ENCODE results near the gene HIGD2A. TPM values are rescaled to one million over a fixed set of nuclear protein-coding genes. Genes with fewer than 3 reads are reported as not detected.
A peak's percentile ranks its signal among the peaks of the same experiment; 100 is the strongest.

Gene HIGD2A
- total RNA-seq, 2 donors from 2014 or later: 101 to 102 TPM

DNA sequence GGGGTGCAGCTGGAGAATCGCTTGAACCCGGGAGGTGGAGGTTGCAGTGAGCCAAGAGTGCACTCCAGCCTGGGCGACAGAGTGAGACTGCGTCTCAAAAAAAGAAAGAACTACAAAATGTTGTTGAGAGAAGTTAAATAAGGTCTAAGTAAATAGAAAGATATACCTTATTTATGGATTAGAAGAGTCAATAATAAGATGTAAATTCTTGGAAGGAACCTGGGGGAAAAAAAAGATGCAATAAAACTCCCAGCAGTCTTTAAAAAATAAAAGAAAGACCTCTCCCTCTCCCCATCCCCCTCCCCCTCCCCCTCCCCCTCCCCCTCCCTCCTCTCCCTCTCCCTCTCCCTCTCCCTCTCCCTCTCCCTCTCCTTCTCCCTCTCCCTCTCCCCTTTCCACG, 44.2 kb downstream of the HIGD2A start:
- no peak overlapping the region for H3K9ac ChIP-seq (ENCODE audit: extremely low read depth, low read length, poor library complexity, severe bottlenecking)
- Mint-ChIP-seq H3K4me3 (no peak overlapping the region), H3K27ac (no peak overlapping the region), H3K9me3 (peaks cover 27% of the 10 kb centered on the region), H3K36me3 (ENCODE audit: low read depth) (peaks cover 6% of the 10 kb centered on the region), H3K27me3 (ENCODE audit: insufficient read depth) (peaks cover 7% of the 10 kb centered on the region), H3K4me1 (no peaks in the 10 kb centered on the region)
- peaks cover 29% of the 10 kb centered on the region for H3K9me3 ChIP-seq (ENCODE audit: control insufficient read depth, low read length)
- TF ChIP-seq, protein P1, sequence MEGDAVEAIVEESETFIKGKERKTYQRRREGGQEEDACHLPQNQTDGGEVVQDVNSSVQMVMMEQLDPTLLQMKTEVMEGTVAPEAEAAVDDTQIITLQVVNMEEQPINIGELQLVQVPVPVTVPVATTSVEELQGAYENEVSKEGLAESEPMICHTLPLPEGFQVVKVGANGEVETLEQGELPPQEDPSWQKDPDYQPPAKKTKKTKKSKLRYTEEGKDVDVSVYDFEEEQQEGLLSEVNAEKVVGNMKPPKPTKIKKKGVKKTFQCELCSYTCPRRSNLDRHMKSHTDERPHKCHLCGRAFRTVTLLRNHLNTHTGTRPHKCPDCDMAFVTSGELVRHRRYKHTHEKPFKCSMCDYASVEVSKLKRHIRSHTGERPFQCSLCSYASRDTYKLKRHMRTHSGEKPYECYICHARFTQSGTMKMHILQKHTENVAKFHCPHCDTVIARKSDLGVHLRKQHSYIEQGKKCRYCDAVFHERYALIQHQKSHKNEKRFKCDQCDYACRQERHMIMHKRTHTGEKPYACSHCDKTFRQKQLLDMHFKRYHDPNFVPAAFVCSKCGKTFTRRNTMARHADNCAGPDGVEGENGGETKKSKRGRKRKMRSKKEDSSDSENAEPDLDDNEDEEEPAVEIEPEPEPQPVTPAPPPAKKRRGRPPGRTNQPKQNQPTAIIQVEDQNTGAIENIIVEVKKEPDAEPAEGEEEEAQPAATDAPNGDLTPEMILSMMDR (conservative IDR thresholded peaks at IDR 0.05): no peak
- H3K36me3 ChIP-seq (ENCODE audit: control insufficient read depth, insufficient read depth, low read length): no peaks in the 10 kb centered on the region
- 88 to 94% methylated on average over 5 of the region's 5 CpGs for WGBS, 2 experiments (ENCODE audit: insufficient coverage in 1 of 2, insufficient read length in 1 of 2)
- no peaks in the 10 kb centered on the region for H3K27me3 ChIP-seq (ENCODE audit: control insufficient read depth, insufficient read depth, low read length, poor library complexity, severe bottlenecking)
- H3K4me1 ChIP-seq (ENCODE audit: control insufficient read depth, insufficient read depth, low read length): peaks cover 3% of the 10 kb centered on the region
- H3K4me3 ChIP-seq (ENCODE audit: low read length): peak overlapping the region; percentile 49
- no peak overlapping the region for H3K27ac ChIP-seq (ENCODE audit: low read depth, low read length)
- no peak for DNase-seq

DNA sequence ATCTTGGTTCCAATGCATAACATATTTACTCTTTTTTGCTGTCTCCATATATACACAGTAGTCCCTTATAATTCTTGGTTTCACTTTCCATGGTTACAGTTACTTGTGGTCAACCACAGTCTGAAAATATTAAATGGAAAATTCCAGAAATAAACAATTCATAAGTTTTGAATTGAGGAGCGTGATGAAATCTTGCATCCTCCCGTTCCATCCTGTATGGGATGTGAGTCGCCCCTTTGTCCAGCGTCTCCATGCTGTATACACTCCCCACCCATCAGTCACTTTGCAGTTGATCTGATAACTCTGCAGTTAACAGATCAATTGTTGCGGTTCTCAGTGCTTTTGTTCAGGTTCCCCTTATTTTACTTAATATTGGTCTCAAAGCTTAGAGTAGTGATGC, 48.1 kb downstream of the HIGD2A start:
- WGBS, 2 experiments (ENCODE audit: insufficient coverage in 1 of 2, insufficient read length in 1 of 2): 79 to 83% methylated on average over 5 of the region's 5 CpGs
- no peak overlapping the region for H3K4me3 ChIP-seq (ENCODE audit: low read length)
- H3K36me3 Mint-ChIP-seq (ENCODE audit: low read depth): peaks cover 8% of the 10 kb centered on the region
- no peak overlapping the region for H3K27ac Mint-ChIP-seq
- no peaks in the 10 kb centered on the region for H3K27me3 ChIP-seq (ENCODE audit: control insufficient read depth, insufficient read depth, low read length, poor library complexity, severe bottlenecking)
- peaks cover 5% of the 10 kb centered on the region for H3K27me3 Mint-ChIP-seq (ENCODE audit: insufficient read depth)
- H3K4me1 ChIP-seq (ENCODE audit: control insufficient read depth, insufficient read depth, low read length): peaks cover 9% of the 10 kb centered on the region
- H3K27ac ChIP-seq (ENCODE audit: low read depth, low read length): no peak overlapping the region
- DNase-seq: no peak
- H3K36me3 ChIP-seq (ENCODE audit: control insufficient read depth, insufficient read depth, low read length): no peaks in the 10 kb centered on the region
- peaks cover 14% of the 10 kb centered on the region for H3K4me1 Mint-ChIP-seq
- peaks cover 30% of the 10 kb centered on the region for H3K9me3 Mint-ChIP-seq
- no peak overlapping the region for H3K9ac ChIP-seq (ENCODE audit: extremely low read depth, low read length, poor library complexity, severe bottlenecking)
- no peak overlapping the region for H3K4me3 Mint-ChIP-seq
- peaks cover 26% of the 10 kb centered on the region for H3K9me3 ChIP-seq (ENCODE audit: control insufficient read depth, low read length)
- TF ChIP-seq, protein P1 (conservative IDR thresholded peaks at IDR 0.05): no peak

DNA sequence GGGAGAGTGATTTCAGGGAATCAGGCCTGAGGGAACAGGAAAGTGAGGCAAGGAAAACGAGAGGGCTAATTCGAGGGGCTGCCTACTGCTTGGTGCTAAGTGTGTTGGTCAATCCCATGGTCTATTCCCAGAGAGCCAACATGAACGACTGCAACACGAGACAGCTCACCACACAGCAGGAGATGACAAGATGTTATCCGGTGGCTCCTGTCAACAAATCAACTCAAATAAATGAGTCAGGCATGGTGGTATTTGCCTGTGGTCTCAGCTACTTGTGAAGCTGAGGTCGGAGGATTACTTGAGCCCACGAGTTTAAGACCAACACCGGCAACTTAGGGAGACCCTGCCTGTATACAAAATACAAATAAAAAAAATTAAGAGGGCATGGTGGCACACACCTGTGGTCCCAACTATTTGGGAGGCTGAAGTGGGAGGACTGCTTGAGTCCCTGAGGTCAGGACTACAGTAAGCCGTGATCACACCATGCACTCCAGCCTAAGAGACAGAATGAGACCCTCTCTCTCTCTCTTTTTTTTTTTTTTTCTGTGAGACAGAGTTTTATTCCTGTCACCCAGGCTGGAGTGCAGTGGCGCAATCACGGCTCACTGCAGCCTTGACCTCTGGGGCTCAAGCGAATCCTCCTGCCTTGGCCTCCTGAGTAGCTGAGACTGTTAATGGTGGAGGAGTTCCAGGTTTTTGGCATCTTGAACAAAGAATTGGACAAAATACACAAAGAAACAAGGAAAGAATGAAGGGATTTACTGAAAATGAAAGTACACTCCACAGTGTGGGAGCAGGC, 50.6 kb downstream of the HIGD2A start:
- peaks cover 2% of the 10 kb centered on the region for H3K36me3 Mint-ChIP-seq (ENCODE audit: low read depth)
- peaks cover 18% of the 10 kb centered on the region for H3K4me1 ChIP-seq (ENCODE audit: control insufficient read depth, insufficient read depth, low read length)
- WGBS, 2 experiments (ENCODE audit: insufficient coverage in 1 of 2, insufficient read length in 1 of 2): 66 to 75% methylated on average over 8 to 12 of the region's 12 CpGs
- peaks cover 22% of the 10 kb centered on the region for H3K4me1 Mint-ChIP-seq
- no peak overlapping the region for H3K4me3 Mint-ChIP-seq
- H3K9ac ChIP-seq (ENCODE audit: extremely low read depth, low read length, poor library complexity, severe bottlenecking): no peak overlapping the region
- H3K36me3 ChIP-seq (ENCODE audit: control insufficient read depth, insufficient read depth, low read length): no peaks in the 10 kb centered on the region
- no peaks in the 10 kb centered on the region for H3K27me3 ChIP-seq (ENCODE audit: control insufficient read depth, insufficient read depth, low read length, poor library complexity, severe bottlenecking)
- peaks cover 12% of the 10 kb centered on the region for H3K9me3 Mint-ChIP-seq
- H3K9me3 ChIP-seq (ENCODE audit: control insufficient read depth, low read length): peaks cover 18% of the 10 kb centered on the region
- TF ChIP-seq, protein P1 (conservative IDR thresholded peaks at IDR 0.05): no peak
- peak overlapping the region; percentile 45 for H3K4me3 ChIP-seq (ENCODE audit: low read length)
- peak; percentile 55 for DNase-seq
- no peak overlapping the region for H3K27ac ChIP-seq (ENCODE audit: low read depth, low read length)
- no peak overlapping the region for H3K27ac Mint-ChIP-seq
- H3K27me3 Mint-ChIP-seq (ENCODE audit: insufficient read depth): no peaks in the 10 kb centered on the region

Small RNA genes lying within 50 kb of the gene (microRNA-seq; reads per million reads assigned to microRNA genes)
- gene MIR1271 (ENCODE audit: borderline microRNAs expressed): 1.9 reads per million, percentile 9 among the genes with 10 or more reads in this experiment

Other genes with a start within 250 kb of the HIGD2A start
- gene SIMC1, start 150.3 kb upstream of the HIGD2A start, total RNA-seq: 10 to 100 TPM; 23.5 to 35.8 TPM
- gene KIAA1191, start 27.0 kb upstream of the HIGD2A start, total RNA-seq: 100 to 1,000 TPM; 135 to 172 TPM
- 10 to 100 TPM; 10.2 to 11.4 TPM for gene ARL10, start 23.3 kb upstream of the HIGD2A start, total RNA-seq
- gene NOP16, start 153 bp upstream of the HIGD2A start, total RNA-seq: 10 to 100 TPM; 18.6 to 31.3 TPM
- gene CLTB, start 27.8 kb downstream of the HIGD2A start, total RNA-seq: 10 to 100 TPM; 40.9 to 49.7 TPM
- gene FAF2, start 59.6 kb downstream of the HIGD2A start, total RNA-seq: 10 to 100 TPM; 42.9 to 53.0 TPM
- 100 to 1,000 TPM; 150 to 173 TPM for gene RNF44, start 148.7 kb downstream of the HIGD2A start, total RNA-seq
- gene CDHR2, start 160.6 kb downstream of the HIGD2A start, total RNA-seq: under 1 TPM; 0.37 to 0.89 TPM
- 1 to 10 TPM; 4.5 to 4.9 TPM for gene GPRIN1, start 221.4 kb downstream of the HIGD2A start, total RNA-seq
- 1 to 10 TPM in 1 of 2 donors, under 1 TPM in 1; 0.22 to 1.8 TPM for gene SNCB, start 241.8 kb downstream of the HIGD2A start, total RNA-seq
- gene EIF4E1B, start 241.9 kb downstream of the HIGD2A start, total RNA-seq: 1 to 10 TPM; 1.4 to 2.0 TPM